Islet precursor cell (in vitro differentiated cells): Measurements from ENCODE around the gene GATC.
"Not testable (repeated sequence)": the region's sequence is repeated elsewhere in the genome, so short reads cannot be mapped to it uniquely, and the experiment has no call there.

Experiments
- DNase-seq: peaks from one replicate; pipeline ENCODE4 v3.0.0-alpha.2; 2018

GATC gene

DNA sequence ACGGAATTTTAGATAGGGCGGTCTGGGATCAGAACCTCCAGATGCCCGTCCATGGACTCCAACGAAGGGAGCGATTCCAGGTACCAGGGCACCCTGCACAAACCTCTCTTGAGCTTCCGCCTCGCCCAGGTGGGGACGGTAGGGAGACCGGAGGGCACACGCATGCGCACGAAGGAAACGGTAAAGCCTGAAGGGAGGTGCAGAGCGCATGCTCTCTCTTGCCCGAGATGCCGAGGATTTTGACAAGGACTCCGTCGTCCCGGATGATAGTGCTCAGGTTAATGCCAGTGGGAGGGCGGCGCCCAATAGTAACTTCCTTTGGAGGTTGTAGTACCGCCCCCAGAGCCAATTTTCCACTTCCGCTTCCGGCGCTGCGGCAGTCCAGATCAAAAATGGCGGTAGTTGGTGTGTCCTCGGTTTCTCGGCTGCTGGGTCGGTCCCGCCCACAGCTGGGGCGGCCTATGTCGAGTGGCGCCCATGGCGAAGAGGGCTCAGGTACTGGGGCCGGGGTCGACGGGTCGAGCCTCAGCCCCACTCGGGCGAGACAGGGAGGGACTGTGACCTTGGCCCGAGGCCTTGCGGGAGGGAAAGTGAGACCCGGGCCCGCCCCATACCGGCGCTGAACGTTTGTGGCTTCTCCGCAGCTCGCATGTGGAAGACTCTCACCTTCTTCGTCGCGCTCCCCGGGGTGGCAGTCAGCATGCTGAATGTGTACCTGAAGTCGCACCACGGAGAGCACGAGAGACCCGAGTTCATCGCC is 8.3 kb upstream of the GATC start, which contains the start of gene COX6A1:
TSS of gene COX6A1 (plus strand) at position 379 of the 760 bp plus-strand sequence. CDS start at position 393, 14 bp downstream.
- DNase-seq: peak; percentile 100

DNA sequence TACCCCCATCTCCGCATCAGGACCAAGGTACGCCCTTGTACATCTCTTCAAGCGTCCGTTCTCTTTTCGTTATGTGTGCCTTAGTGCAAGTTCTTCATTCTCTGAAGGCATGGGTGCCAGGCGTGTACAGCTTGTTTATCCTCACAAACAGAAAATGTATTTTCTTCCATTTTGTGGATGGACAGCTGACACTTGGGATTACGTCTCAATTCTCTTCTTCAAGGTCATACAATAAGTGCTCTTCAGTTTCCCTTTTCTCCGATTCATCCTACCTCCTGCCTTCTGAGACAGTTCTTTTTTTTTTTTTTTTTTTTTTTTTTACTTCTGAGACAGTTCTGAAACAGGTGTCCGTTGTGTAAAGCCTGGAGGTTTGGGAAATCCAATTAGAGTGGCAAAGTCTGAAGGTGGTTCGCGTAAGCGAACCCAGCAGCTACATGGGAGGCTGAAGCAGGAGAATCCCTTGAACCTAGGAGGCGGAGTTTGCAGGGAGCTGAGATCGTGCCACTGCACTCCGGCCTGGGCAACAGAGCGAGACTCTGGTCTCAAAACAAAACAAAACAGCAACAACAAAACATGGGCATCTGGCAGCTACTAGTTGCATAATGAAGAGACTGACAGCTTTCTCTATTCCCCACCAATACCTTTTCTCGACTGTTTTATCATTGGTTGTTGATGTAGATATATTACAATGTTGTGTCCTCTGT is 7.6 kb upstream of the GATC start:
- DNase-seq: no peak

DNA sequence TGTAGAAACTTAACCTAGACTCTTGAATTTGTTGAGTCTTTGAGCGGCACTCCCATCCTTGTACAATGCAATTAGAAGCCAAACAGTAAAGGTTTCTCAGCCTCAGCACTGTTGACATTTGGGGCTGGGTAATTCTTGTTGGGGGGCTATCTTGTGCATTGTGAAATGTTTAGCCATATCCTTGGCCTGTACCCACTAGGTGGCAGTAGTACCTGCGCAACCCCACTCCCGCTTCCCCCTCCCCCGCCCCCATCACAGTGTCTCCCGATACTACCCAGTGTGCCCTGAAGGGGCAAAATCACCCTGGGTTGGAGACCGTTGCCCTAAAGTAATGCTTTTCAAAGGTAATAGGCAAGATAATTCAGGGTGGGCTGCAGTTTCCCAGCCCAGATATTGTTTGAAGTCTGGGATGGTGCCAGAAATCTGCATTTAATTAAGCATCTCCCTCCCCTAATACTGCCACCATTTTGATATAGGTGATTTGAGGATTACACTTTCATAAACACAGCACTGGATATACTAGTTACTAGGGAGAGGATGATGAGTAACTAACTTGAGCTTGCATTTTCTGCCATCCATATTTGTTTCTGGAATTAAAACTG is 6.5 kb upstream of the GATC start:
- DNase-seq: peak; percentile 84

DNA sequence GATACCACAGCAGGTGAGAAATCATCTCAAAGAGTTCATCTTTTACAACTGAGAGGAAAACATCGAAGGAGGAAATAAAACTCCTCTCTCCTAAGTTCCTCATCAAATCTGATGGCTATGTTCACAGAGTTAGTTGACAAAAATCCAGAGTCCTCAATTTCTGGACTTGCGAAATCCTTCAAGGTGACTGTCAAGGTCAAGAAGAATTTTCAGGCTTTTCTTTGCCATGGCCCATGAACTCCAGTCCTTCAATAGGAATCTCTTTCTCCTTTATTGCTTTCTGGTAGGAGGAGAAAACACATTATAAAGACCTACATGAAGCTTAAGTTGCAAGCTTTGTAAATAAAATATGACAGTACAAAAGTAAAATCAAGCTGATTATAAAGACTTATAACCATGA is 1.6 kb upstream of the GATC start:
- no peak for DNase-seq

DNA sequence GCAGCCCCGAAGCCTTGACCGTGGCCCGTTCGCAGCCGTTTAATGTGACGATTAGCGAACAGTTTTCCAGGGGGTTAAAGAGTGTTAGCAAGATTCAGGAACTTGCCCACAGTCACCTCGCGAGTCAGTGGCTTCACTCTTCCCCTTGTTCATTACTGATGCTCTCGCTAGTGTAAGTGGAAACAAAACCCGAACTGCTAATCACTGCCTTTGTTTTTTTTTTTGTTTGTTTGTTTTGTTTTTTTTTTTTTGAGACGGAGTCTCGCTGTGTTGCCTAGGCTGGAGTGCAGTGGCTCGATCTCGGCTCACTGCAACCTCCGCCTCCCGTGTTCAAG is 567 bp downstream of the GATC start:
- DNase-seq: not testable (repeated sequence)

DNA sequence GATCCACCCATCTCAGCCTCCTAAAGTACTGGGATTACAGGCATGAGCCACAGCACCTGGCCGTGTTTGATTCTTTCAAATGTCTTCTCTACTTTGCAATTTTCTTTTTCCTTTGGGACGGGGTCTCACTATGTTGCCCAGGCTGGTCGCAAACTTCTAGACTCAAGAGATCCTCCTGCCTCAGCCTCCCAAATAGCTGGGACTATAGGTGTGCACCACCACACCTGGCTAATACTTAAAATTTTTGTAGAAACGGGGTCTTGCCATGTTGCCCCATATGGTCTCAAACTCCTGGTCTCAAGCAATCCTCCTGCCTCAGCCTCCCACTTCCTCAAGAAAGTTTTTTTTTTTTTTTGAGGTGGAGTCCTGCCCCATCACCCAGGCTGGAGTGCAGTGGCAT is 1.7 kb downstream of the GATC start:
- no peak for DNase-seq

DNA sequence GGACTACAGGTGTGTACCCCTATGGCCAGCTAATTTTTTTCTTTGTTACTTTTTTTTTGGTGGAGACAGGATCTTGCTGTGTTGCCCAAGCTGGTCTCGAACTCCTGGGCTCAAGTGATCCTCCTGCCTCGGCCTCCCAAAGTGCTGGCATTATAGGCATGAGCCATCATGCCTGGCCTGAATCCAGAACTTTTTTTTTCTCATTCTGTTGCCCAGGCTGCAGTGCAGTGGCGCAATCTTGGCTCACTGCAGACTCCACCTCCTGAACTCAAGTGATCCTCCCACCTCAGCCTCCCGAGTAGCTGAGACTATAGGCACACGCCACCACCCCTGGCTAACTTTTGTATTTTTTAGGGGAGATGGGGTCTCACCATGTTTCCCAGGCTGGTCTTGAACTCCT is 6.3 kb downstream of the GATC start:
- DNase-seq: not testable (repeated sequence)

DNA sequence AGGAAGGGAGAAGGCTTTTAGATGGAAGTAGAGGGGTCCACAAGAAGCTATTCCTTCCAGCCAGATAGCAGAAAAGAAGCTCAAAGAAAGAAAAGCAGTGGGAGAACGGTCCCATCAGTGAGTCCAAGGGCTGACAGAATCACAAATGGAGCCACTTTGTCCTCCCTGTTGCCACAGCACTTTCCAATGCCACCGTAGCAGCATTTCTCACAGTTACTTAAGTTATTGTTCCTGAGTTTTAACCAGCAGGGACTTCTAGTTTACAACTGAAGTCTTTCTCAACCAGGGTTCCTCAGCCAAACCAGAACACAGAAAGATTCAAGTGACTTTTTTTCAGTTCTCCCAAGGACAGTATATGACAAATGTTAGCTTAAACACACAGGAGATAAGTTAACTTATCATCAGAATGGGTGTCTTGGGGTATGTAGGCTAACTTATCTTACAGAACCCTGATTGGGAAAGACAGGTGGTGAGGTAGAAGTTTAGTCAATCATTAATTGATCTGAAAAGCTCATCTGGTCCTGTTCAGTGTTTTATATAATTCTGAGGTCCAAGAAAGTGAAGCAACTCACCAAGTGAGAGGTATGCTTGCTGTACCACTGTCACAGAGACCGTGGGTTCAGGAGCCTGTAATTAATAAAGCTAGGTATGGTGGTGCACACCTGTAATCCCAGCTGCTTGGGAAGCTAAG is 7.0 kb downstream of the GATC start:
- DNase-seq: no peak

DNA sequence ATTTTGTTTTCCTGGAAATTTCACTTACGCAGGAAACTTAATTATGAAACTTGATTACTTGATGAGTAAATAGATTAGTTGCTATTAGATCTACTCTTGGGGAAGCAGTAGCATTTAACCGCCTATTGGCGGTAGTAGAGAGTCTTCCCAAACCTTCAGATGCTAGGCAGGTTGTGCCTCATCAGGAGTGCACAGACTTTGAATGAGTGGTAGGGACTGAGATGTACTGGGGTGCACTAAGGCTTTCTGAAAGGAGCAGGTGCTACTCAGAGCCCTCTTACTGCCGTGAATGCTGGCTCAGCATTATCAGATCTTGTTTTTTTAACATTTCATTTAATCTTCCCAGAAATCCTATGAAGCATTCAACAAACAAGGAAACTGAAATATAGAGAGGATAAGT is 7.7 kb downstream of the GATC start:
- DNase-seq: no peak

DNA sequence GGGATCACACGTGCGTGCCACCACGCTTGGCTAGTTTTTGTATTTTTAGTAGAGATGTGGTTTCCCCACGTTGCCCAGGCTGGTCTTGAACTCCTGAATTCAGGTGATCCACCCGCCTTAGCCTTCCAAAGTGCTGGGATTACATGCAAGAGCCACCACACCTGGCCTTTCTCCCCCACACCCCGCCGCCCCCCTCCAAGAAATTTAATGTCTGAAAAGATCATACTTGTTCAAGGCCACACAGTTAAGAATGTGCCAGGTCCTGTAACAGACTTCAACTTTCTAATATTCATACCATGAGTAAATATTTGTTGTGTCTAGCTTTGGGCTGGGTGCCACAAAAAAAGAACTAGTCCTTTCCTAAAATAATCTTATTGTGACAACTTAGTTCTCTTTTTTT is 9.1 kb downstream of the GATC start:
- no peak for DNase-seq

DNA sequence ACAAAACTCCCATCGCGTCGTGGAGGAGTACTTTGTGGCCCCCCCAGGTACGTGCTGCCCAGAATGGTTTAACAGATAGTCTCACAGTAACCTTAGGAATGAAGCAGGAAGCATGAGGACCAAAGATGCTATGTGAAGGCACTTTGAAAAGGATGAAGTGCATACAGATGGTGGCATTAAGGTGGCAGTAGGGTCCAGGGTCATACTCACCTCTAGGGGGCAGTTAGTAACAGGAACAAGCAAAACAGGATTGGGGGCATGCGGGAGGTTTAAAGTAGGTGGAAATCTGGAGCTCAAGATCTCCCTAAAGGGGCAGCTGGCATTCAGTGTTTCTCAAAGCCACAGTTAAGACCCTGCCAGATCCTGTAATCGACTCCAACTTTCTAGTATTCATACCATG is 10.9 kb downstream of the GATC start:
- peak; percentile 76 for DNase-seq

DNA sequence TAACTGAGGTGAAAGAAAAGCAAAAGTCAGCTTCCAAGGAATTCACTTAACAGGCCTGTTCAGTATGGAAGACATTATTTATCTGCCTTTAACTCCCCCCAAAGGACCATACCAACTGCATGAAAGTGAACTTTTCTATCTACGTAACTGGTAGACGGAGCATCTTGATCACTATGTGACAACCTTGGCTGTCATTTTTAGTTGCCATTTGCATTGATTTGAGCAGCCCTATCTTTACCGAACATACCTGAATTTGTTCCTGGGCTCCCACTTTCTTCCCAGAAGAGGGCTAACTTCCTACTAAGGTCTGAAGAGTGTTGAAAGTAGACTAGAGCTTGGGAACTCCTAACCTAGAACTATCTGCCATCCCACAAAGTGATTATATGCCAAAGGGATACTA is 13.9 kb downstream of the GATC start:
- DNase-seq: no peak

DNA sequence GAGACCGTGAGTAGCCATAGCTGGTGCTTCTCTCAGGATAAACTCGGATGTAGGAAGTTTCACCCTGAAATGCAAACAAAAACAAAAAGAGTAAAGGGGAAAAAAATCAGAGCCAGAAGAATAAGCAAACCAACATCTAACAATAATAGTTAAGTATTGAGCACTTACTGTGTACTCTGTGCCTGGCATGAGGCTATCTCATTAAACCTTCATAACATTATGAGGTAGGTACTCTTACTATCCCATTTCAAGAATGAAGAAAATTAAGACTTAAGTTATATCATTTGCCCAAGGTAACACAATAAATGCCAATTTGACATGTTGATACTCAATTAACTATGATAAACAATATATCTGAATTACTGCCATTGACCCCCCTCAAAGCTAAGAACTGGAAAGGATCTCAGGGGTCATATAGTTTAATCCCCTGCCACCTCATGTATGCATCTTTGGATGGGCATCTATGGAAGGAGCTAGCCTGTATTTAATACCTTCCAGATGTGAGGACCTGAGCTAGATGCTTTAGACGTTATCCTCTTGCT is 15.9 kb downstream of the GATC start:
- no peak for DNase-seq

DNA sequence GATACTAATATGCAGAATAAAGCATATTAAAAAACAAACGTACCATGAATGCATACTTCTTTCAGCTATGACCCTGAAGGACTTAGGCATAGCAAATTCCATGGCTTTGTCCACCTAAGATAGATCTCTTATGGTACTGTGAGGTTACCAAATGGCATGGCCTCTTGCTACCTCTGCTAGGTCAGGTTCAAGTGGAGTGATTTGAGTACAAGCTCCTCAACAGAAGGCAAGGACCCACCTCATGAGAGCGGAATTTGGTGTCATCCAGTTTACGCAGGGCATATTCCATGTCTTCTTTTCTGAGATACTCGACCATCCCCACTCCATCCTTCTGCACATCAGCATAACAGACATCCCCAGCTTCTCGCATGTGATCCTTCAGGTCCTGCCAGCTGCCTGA is 17.5 kb downstream of the GATC start:
- no peak for DNase-seq

DNA sequence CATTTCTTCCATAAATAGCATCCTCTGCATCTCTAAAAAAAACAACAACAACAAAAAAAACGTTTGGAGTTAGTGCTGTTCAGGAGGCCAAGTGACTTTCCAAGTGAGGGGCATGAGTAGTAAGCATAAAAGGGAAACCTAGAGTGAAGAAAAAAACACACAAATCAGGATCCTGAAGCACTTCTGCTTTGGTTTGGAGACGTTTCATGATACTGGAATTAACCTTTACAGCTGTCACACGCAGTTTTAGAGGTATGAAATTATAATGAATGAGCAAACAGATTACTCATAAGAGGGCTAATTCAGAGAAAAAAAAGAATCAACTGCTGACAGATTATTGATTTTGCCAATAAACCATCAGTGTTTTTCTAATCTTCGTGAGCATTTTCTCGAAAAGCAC is 19.5 kb downstream of the GATC start:
- DNase-seq: no peak

DNA sequence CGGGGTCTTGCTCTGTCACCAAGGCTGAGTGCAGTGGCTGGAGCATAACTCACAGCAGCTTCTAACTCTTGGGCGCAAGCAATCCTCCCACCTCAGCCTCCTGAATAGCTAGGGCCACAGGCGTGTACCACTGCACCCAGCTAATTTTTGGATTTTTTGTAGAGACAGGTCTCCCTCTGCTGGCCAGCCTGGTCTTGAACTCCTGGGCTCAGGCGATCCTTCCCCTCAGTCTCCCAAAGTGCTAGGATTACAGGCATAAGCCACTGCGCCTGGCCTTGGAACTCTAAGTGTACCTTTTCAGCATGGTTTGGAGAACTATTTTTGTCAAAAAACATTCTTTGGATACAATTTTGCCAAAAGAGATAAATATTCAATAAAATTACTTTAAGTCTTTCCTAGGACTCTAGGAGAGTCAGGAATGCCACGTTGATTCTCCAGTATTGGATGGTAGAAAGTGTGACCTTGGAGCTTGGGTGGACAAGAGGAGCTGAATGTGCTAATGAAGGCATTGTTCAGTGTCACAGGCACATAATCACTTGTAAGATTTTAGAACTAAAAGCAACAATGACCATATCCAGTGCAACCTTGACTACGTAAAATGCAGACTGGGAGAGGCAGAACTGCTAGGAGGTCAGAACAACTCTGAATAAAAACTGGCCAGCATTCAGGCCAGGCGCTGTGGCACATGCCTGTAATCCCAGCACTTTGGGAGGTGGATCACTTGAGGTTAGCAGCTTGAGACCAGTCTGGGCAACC is 20.5 kb downstream of the GATC start:
- DNase-seq: peak; percentile 80

DNA sequence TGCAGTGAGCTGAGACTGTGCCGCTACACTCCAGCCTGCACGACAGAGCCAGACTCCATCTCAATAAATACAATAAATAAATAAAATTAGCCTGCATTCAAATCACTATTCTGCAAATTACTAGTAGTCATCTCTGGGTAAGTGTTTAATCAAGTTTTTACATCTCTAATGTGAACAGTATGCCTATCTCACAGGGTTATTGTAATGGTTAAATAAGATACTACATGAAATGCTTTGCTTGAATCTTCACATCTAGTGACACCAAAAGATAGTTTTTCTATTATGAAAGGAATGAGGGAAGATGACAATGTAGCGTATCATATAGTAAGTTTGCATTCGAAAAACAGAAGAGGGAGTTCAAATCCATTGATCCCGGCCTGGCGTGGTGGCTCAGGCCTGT is 21.2 kb downstream of the GATC start:
- DNase-seq: no peak

DNA sequence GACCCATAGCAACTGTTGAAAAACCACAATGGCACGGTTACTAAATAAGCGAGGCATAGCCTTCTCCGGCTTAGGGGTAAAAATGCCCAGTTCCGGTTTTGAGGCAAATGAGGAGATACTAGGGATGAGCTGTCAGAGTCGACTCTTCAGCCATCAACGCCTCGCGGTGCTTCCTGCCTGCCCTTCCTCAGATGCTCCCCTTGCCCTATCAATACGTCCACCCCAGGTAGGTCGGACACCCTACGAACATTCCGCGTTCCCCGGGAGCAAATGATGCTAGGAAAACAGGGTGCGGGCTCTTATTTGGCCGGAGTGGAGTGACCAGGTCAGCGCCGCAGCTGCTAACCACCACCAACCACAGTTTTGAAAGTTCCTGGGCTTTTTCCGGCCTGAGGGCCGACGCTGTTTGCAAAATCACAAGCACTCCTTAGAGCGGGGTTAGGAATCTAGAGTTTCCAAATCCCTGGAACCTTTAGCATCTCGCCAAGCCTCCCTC is 22.1 kb downstream of the GATC start:
- DNase-seq: peak; percentile 76

DNA sequence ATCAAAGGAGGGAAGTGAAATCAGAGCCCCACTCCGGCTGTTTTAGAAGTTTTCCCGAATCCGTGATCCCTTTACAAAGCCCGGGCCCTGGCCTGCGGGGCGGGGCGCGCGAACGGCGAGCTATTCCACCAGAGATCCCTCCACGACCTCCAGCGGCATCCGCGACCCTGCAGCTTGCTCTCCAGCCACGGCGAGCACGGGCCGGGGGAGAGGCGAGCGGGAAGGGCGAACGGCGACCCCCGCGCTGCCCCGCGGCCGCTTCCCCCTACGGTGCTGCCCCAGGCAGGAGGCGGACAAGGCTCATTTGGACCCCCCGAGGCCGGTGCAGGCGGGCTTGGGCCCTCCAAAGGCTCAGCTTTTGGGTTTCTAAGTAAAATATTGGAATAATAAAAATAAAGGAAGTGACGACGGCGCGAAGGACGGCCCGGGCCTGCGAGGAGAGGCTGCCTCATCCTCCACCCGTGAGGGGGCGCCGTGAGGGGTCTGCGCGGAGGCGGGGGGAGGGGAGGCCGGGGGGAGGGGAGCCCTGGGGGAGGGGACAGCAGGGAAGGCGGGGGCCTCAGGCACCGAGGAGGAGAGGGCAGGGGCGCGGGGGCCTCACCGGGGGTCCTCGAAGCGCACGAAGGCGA is 22.7 kb downstream of the GATC start:
- peak; percentile 68 for DNase-seq

DNA sequence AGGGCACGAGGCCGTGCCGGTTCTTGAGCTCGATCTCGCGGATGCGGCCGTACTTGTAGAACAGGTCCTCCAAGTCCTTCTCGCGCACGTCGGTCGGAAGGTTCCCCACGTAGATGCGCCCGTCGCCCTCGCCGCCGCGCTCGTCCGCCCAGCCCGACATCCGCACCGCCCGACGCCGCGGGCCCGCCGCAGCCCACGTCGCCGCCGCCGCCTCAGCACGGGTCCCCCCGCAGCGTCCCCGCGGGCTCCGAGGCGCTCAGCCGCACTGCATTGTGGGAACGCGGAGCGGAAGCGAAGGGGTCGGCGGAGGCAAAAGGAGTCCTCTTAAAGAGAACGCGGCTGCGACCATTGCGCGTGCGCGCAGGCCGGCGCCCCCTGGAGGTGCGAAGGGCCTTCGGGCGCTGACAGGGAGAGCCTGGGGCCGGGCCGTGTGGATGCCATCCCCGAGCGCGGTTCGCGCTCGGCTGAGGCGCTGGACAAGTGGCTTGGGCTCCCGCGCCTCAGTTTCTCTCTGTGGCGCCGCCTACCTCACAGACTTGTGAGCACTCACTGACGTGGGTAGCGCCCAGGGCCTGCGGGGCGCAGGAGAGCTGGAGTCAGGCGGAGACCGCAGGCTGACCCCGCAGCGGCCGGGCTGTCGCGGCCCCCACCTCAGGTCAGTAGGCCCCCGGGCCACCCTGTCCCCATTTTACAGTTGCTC is 23.4 kb downstream of the GATC start, which contains the start of gene SRSF9:
TSS of gene SRSF9 (minus strand) at position 299 of the 700 bp plus-strand sequence. CDS start at position 160, 139 bp downstream.
- DNase-seq: peak; percentile 99

DNA sequence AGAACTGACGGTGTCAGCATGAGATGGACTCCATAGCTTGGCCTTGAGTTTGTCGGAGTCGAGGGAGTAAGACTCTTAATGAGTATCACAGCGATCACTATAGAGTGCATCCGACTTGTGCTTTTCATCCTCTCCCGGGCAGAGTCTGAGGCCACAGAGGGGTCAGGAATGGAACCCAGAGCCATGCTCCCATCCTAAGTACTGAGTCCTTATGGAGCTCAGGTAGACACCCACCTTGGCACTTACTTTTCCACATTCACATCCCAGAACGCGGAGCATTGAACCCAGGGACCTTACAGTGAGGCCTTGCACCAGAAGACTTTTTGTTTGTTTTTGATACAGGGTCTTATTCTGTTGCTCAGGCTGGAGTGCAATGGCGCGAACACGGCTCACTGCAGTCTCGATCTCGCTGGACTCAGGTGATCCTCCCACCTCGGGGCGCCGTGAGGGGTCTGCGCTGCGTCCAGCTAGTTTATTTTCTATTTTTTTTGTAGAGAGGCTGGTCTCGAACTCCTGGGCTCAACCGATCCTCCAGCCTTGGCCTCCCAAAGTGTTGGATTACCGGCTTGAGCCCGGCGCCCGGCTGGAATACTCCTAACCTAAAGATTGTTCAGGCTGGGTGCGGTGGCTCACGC is 24.0 kb downstream of the GATC start:
- no peak for DNase-seq
